NCI-H2107 (cell line): ENCODE data around the gene SEC14L6.
"Not testable (repeated sequence)": the region's sequence is repeated elsewhere in the genome, so short reads cannot be mapped to it uniquely, and the experiment has no call there.

Experiments
- DNase-seq: peaks from one replicate; lab custom pipeline; 2025; lab: John Stamatoyannopoulos, UW

The SEC14L6 gene

GRCh38 chr22:30566125-30566524 lies 19.6 kb upstream of the SEC14L6 start:
- DNase-seq, result no peak

- no peak for DNase-seq
Measured at GRCh38 chr22:30565341-30565740, 18.8 kb upstream of the SEC14L6 start.

- DNase-seq, result no peak
Measured at GRCh38 chr22:30564761-30565119, 18.2 kb upstream of the SEC14L6 start.

GRCh38 chr22:30564045-30564760 lies 17.7 kb upstream of the SEC14L6 start:
- DNase-seq, result no peak

- no peak for DNase-seq
Measured at GRCh38 chr22:30562366-30562765, 15.8 kb upstream of the SEC14L6 start.

GRCh38 chr22:30561402-30562189 lies 15.1 kb upstream of the SEC14L6 start:
- no peak for DNase-seq

GRCh38 chr22:30560643-30561202 lies 14.2 kb upstream of the SEC14L6 start:
- not testable (repeated sequence) for DNase-seq

- no peak for DNase-seq
Measured at GRCh38 chr22:30559889-30560288, 13.3 kb upstream of the SEC14L6 start.

GRCh38 chr22:30557243-30557642 lies 10.7 kb upstream of the SEC14L6 start:
- no peak for DNase-seq

GRCh38 chr22:30556388-30556787 lies 9.8 kb upstream of the SEC14L6 start:
- DNase-seq, result no peak

- no peak for DNase-seq
Measured at GRCh38 chr22:30555282-30556210, 9.0 kb upstream of the SEC14L6 start.

- no peak for DNase-seq
Measured at GRCh38 chr22:30553971-30554370, 7.4 kb upstream of the SEC14L6 start.

- DNase-seq, result no peak
Measured at GRCh38 chr22:30552719-30553118, 6.2 kb upstream of the SEC14L6 start.

- not testable (repeated sequence) for DNase-seq
Measured at GRCh38 chr22:30551813-30552212, 5.3 kb upstream of the SEC14L6 start.

- no peak for DNase-seq
Measured at GRCh38 chr22:30547188-30547587, 647 bp upstream of the SEC14L6 start.

- DNase-seq, result no peak
Measured at GRCh38 chr22:30542811-30543188, 3.7 kb downstream of the SEC14L6 start.

- DNase-seq, result no peak
Measured at GRCh38 chr22:30541961-30542810, 4.4 kb downstream of the SEC14L6 start.

GRCh38 chr22:30541511-30541910 lies 5.0 kb downstream of the SEC14L6 start:
- DNase-seq, result not testable (repeated sequence)

- DNase-seq, result no peak
Measured at GRCh38 chr22:30539368-30539767, 7.2 kb downstream of the SEC14L6 start.

GRCh38 chr22:30538280-30538679 lies 8.3 kb downstream of the SEC14L6 start:
- no peak for DNase-seq

- no peak for DNase-seq
Measured at GRCh38 chr22:30537083-30537731, 9.3 kb downstream of the SEC14L6 start.
